Right lobe of liver (tissue), 6 donors: ENCODE measurements around the gene CTU2. TPM values are rescaled to one million over a fixed set of nuclear protein-coding genes. Genes with fewer than 3 reads are reported as not detected.
A peak's percentile ranks its signal among the peaks of the same experiment; 100 is the strongest.

Experiments used
- ATAC-seq, 4 donors: fragments of 200-7000 bp; cut with Tn5 transposase; one replicate each; pipeline ENCODE4 v1.9.1; 2020; ENCODE audit warnings: mild to moderate bottlenecking in 4 of 4, moderate library complexity in 4 of 4
- DNase-seq, 3 donors: peaks; one replicate each; pipeline ENCODE4 v3.0.0-alpha.2; 2020
- H3K27ac ChIP-seq, 3 donors: fragments of 200-600 bp; one replicate each; pipeline ENCODE4 v1.8.0; 2022
- H3K27me3 ChIP-seq, 2 donors: fragments of 200-600 bp; one replicate each; pipeline ENCODE4 v1.8.0; 2022
- H3K36me3 ChIP-seq, 4 donors: fragments of 200-600 bp; sonication (generic) in 1 of 4; one replicate each; pipeline versions ENCODE4 v1.5.1 to v1.8.0; 2017 to 2022; ENCODE audit warnings: control low read depth in 1 of 4
- H3K4me1 ChIP-seq, 4 donors: fragments of 200-600 bp; sonication (generic) in 1 of 4; one replicate each; pipeline versions ENCODE4 v1.5.1 to v1.8.0; 2017 to 2022; ENCODE audit warnings: control low read depth in 1 of 4
- H3K4me3 ChIP-seq, 3 donors: fragments of 200-600 bp; one replicate each; pipeline ENCODE4 v1.8.0; 2022
- H3K9me3 ChIP-seq, 4 donors: fragments of 200-600 bp; sonication (generic) in 1 of 4; one replicate each; pipeline versions ENCODE4 v1.5.1 to v1.8.0; 2017 to 2022; ENCODE audit warnings: control low read depth in 1 of 4
- POLR2A ChIP-seq: fragments of 450-650 bp; IDR thresholded peaks from one replicate; pipeline ENCODE4 v1.6.1; 2017; ENCODE audit warnings: antibody characterized with exemption, mild to moderate bottlenecking
- WGBS: methylation state at CpG from one replicate; pipeline ENCODE4 v1.1.6; 2018; ENCODE audit warnings: low coverage, low lambda C conversion rate; ENCODE audit not compliant: insufficient coverage; ENCODE audit errors: missing lambda C conversion rate; 5-methylcytosine and 5-hydroxymethylcytosine counted together
- intact Hi-C, 2 donors: fragments of 100-400 bp; cut with DNase I; formaldehyde crosslinking; loops; one replicate each; pipeline versions ENCODE4 v1.11.2 to v1.14.1; 2022
- total RNA-seq, 6 experiments: library from RNA; depleted of rRNA in 2 of 6; stranded (reverse); fragments of >200 nt in 2 of 6; fragmentation: NEBNext Ultra II Directional in 3 of 6; extraction: Animal tissue kit (Norgen Biotek cat#: 25700) in 3 of 6; gene quantifications; one replicate each; pipeline versions ENCODE4 v1.1.0 to v1.2.4, GENCODE V29; 2016 to 2023
- TF ChIP-seq, protein P1 (sequence below), 4 donors: fragments of 200-600 bp in 3 of 4; fragments of 450-650 bp in 1 of 4; IDR thresholded peaks; one replicate each; pipeline versions ENCODE4 v1.5.1 to v1.8.0; 2016 to 2022; ENCODE audit warnings: antibody characterized with exemption in 4 of 4, mild to moderate bottlenecking in 2 of 4
- donor health status: DM: no; HTN: yes; CAD: no.
- donor health status: DM: no; HTN: no; CAD: no.
- donor health status: DM: no; HTN: no; CAD: no.
- donor health status: DM: no; HTN: yes; CAD: no.
- donor health status: DM: no; HTN: yes; CAD: no.

Gene CTU2
- total RNA-seq, 6 experiments from 2014 or later = 5.0 to 9.5 (median 8.2) TPM

DNA sequence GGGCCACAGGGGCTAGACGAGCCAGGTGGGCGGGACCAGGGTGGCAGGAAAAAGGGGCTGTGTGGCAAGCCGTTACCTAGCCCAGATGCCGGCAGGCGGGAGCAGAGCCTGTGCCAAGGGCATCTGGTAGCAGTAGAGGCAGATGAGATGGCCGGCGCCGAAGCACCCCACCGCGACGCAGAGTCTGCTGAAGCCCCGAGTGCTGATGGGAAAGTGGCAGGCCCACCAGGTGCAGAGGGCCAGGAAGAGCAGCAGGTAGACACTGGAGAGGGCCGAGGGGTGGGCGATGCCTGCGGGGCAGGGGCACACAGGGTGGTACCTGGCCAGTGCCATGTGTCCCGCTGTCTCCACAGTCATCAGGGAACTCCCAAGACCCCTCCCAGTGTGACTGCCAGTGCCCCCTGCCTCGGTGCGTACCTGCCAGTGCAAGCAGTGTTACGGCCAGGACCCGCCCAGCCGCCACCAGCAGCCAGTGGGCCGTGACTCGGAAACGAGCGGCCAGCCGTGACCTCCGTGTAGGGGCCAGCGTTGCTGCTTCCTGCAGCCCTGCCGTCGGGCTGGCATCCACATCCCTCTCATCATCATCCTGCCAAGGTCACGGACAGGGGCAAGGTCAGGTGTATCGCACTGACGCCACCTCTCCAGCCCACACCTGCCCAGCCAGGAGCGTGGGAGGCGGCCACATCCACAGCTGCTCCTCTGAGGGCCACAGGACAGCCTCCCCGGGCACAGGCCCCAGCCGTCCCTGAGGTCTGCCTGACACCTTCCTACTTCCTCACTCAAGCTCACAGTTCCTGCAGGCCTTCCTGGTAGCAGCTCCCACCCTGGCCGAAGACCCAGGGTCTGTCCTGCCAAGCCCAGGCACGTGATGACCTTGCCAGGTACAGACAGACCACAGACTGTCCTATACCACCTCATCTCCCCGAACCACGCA lies 32.1 kb downstream of the CTU2 start:
- no CpG with 5 or more reads among the region's 41 CpGs for WGBS
- H3K9me3 ChIP-seq = no peaks in the 10 kb centered on the region
- H3K27me3 ChIP-seq = no peaks in the 10 kb centered on the region
- DNase-seq (no peak), ATAC-seq (peak in 1 of 4 donors; percentile 6)
- H3K36me3 ChIP-seq = peaks cover 0 to 18% (median 7%) of the 10 kb centered on the region in 4 donors
- H3K27ac ChIP-seq = no peak overlapping the region
- no peak overlapping the region for H3K4me3 ChIP-seq
- intact Hi-C loops = no loop called here
- H3K4me1 ChIP-seq = no peaks in the 10 kb centered on the region
- TF ChIP-seq POLR2A = no peak
- TF ChIP-seq, protein P1, sequence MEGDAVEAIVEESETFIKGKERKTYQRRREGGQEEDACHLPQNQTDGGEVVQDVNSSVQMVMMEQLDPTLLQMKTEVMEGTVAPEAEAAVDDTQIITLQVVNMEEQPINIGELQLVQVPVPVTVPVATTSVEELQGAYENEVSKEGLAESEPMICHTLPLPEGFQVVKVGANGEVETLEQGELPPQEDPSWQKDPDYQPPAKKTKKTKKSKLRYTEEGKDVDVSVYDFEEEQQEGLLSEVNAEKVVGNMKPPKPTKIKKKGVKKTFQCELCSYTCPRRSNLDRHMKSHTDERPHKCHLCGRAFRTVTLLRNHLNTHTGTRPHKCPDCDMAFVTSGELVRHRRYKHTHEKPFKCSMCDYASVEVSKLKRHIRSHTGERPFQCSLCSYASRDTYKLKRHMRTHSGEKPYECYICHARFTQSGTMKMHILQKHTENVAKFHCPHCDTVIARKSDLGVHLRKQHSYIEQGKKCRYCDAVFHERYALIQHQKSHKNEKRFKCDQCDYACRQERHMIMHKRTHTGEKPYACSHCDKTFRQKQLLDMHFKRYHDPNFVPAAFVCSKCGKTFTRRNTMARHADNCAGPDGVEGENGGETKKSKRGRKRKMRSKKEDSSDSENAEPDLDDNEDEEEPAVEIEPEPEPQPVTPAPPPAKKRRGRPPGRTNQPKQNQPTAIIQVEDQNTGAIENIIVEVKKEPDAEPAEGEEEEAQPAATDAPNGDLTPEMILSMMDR (IDR thresholded peaks at IDR 0.05) = no peak

- no peaks in the 10 kb centered on the region for H3K9me3 ChIP-seq
- H3K27ac ChIP-seq = no peak overlapping the region
- H3K4me3 ChIP-seq = no peak overlapping the region
- TF ChIP-seq, protein P1 (IDR thresholded peaks at IDR 0.05) = no peak
- TF ChIP-seq POLR2A = no peak
- no peaks in the 10 kb centered on the region for H3K27me3 ChIP-seq
- 80% methylated on average over 2 of the region's 22 CpGs for whole genome bisulfite sequencing
- H3K36me3 ChIP-seq = peaks cover 0 to 13% (median 7%) of the 10 kb centered on the region in 4 donors
- peaks cover 0 to 6% (median 3%) of the 10 kb centered on the region in 4 donors for H3K4me1 ChIP-seq
- intact Hi-C loops = no loop called here
- DNase-seq = no peak
- ATAC-seq = no peak
Observed at GRCh38 chr16:88739139-88739976, 33.1 kb downstream of the CTU2 start.

DNA sequence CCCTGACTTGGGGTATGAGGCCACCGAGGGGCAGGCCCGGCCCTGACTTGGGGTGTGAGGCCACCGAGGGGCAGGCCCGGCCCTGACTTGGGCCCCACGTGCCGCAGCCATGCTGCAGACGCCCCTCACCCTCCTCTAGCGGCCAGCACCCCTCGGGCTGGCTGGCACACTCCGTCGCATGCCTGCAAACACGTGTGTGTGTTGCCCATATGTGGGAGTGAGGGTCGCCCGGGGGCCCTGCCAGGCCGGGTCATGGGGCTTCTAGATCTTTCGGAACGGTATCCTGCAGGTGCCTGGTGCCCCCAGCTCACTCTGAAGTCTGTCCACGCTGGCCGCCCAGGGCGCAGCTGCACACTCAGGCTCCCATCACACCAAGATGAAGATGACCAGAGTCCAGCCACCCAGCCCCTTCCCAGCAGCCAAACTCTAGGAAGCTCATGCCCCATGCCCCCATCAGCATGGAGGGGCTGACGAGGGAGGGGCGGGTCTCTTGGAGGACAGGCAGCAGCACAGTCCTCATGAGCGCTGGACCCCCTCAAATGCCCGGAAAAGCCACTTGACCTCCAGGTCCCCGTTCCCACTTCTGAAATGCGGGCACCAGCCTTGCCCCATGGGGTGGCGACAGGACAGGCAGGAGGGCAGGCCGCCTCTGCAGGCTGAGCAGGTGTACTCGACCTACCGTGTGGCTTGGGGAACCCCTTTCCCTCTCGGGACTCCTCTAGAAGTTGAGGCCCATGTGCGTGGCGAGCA lies 33.8 kb downstream of the CTU2 start:
- Histone ChIP-seq H3K27me3 (no peaks in the 10 kb centered on the region), H3K27ac (no peak overlapping the region), H3K4me1 (peaks cover 0 to 6% (median 3%) of the 10 kb centered on the region in 4 donors), H3K4me3 (no peak overlapping the region), H3K36me3 (peaks cover 0 to 9% (median 4%) of the 10 kb centered on the region in 4 donors), H3K9me3 (no peaks in the 10 kb centered on the region)
- DNase-seq (no peak), ATAC-seq (no peak)
- intact Hi-C loops = loop anchor here in 1 of 2 donors (5.0 kb wide), 1 partner anchor 47 kb away; the partner anchor contains the start of gene PIEZO1
- WGBS = no CpG with 5 or more reads among the region's 33 CpGs
- TF ChIP-seq, protein P1 (IDR thresholded peaks at IDR 0.05) = no peak
- no peak for TF ChIP-seq POLR2A

- H3K27me3 ChIP-seq = no peaks in the 10 kb centered on the region
- no CpG with 5 or more reads among the region's 12 CpGs for WGBS
- ATAC-seq (no peak), DNase-seq (no peak)
- peaks cover 0 to 6% (median 3%) of the 10 kb centered on the region in 4 donors for H3K4me1 ChIP-seq
- no peak overlapping the region for H3K4me3 ChIP-seq
- TF ChIP-seq, protein P1 (IDR thresholded peaks at IDR 0.05) = no peak
- no peak for TF ChIP-seq POLR2A
- peaks cover 0 to 6% (median 3%) of the 10 kb centered on the region in 4 donors for H3K36me3 ChIP-seq
- no peaks in the 10 kb centered on the region for H3K9me3 ChIP-seq
- H3K27ac ChIP-seq = no peak overlapping the region
- intact Hi-C loops = loop anchor here in 1 of 2 donors (5.0 kb wide), 1 partner anchor 47 kb away; the partner anchor contains the start of gene PIEZO1
Observed at GRCh38 chr16:88740727-88741055, 34.4 kb downstream of the CTU2 start.
